Hepatocyte (in vitro differentiated cells): ENCODE measurements around the gene OR1N2.

Experiments
- EZH2phosphoT487 ChIP-seq: fragments of 200-600 bp; sonication (generic); IDR thresholded peaks from one replicate; pipeline ENCODE4 v1.6.1; 2018; ENCODE audit warnings: antibody characterized with exemption, mild to moderate bottlenecking, low read depth, moderate library complexity; ENCODE audit not compliant: unreplicated experiment, severe bottlenecking
- TF ChIP-seq, protein P1 (sequence below): fragments of 200-600 bp; sonication (generic); IDR thresholded peaks from 2 replicates; pipeline ENCODE4 v1.5.1; 2016; ENCODE audit warnings: antibody characterized with exemption, mild to moderate bottlenecking; ENCODE audit not compliant: poor library complexity

GRCh38 chr9:122567901-122568300 is 15.0 kb downstream of the OR1N2 start:
- TF ChIP-seq, protein P1, sequence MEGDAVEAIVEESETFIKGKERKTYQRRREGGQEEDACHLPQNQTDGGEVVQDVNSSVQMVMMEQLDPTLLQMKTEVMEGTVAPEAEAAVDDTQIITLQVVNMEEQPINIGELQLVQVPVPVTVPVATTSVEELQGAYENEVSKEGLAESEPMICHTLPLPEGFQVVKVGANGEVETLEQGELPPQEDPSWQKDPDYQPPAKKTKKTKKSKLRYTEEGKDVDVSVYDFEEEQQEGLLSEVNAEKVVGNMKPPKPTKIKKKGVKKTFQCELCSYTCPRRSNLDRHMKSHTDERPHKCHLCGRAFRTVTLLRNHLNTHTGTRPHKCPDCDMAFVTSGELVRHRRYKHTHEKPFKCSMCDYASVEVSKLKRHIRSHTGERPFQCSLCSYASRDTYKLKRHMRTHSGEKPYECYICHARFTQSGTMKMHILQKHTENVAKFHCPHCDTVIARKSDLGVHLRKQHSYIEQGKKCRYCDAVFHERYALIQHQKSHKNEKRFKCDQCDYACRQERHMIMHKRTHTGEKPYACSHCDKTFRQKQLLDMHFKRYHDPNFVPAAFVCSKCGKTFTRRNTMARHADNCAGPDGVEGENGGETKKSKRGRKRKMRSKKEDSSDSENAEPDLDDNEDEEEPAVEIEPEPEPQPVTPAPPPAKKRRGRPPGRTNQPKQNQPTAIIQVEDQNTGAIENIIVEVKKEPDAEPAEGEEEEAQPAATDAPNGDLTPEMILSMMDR: no peak
- no peak for TF ChIP-seq EZH2phosphoT487
